HG03135 (cell line): ENCODE data around the gene AKT2.
"Not testable (repeated sequence)": the region's sequence is repeated elsewhere in the genome, so short reads cannot be mapped to it uniquely, and the experiment has no call there.

Experiments used
- ATAC-seq: cut with Tn5 transposase; IDR thresholded peaks from one replicate; pipeline ENCODE4 v1.9.1; 2021; ENCODE audit warnings: mild to moderate bottlenecking, moderate library complexity; ENCODE audit not compliant: unreplicated experiment

AKT2 gene

GRCh38 chr19:40223135-40223822 is 61.9 kb downstream of the AKT2 start:
- no peak for ATAC-seq

- ATAC-seq = no peak
Observed at GRCh38 chr19:40221858-40222619, 63.1 kb downstream of the AKT2 start.

DNA sequence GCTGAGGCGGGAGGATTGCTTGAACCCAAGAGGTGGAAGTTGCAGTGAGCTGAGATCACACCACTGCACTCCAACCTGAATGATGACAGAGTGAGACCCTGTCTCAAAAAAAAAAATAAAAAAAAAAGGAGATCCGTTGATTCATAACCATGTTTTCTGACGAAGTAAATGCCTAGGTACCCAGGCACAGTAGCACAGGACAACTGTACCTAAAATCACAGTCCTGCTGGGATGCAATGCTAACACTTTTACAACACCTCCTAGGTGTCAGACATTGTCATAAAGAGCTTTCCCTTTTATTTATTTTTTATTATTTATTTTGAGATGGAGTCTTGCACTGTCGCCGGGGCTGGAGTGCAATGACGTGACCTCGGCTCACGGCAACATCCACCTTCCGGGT is 64.5 kb downstream of the AKT2 start:
- no peak for ATAC-seq

DNA sequence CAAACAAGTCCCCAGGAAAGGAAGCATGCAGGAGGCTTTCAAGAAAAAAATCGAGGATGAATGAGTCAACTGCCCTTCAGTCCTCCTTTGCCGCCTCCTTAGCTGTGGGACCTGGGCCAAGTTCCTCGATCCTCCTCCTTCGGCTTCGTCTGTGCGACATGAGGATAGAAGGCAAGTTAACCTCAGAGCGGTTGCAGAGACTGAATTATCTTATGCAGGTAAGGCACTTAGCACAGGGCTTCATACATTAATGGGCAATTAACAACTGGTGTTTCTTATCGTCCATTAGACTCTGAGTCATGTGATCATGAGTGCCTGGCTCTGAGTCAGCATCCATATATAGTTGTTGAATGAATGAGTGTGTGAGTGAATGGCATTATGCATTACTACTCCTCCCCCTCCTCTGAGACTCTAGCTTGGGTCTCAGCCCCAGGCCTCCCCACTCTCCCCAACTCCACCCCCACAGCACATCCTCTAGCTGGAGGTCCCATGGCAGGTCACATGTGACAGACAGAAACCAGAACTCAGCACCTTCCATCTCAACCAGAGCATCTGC is 65.3 kb downstream of the AKT2 start:
- ATAC-seq = no peak

DNA sequence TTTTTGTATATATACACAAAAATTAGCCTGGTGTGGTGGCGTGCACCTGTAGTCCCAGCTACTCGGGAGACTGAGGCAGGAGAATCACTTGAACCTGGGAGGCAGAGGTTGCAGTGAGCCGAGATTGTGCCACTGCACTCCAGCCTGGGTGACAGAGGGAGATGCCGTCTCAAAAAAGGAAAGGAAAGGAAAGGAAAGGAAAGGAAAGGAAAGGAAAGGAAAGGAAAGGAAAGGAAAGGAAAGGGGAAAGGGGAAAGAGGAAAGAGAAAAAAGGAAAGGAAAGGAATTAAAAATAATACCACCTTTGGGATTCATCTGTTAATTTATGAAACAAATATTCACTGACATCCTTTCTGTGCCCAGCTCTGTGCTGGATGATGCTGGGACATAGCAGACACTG is 66.1 kb downstream of the AKT2 start:
- not testable (repeated sequence) for ATAC-seq

- ATAC-seq = no peak
Observed at GRCh38 chr19:40217934-40218890, 66.9 kb downstream of the AKT2 start, which contains the start of gene TTC9B. Gene TTC9B (minus strand): TSS chr19:40218384. CDS start chr19:40218381, 3 bp downstream.

- no peak for ATAC-seq
Observed at GRCh38 chr19:40217027-40217810, 67.9 kb downstream of the AKT2 start.

GRCh38 chr19:40216777-40217026 is 68.4 kb downstream of the AKT2 start:
- no peak for ATAC-seq

DNA sequence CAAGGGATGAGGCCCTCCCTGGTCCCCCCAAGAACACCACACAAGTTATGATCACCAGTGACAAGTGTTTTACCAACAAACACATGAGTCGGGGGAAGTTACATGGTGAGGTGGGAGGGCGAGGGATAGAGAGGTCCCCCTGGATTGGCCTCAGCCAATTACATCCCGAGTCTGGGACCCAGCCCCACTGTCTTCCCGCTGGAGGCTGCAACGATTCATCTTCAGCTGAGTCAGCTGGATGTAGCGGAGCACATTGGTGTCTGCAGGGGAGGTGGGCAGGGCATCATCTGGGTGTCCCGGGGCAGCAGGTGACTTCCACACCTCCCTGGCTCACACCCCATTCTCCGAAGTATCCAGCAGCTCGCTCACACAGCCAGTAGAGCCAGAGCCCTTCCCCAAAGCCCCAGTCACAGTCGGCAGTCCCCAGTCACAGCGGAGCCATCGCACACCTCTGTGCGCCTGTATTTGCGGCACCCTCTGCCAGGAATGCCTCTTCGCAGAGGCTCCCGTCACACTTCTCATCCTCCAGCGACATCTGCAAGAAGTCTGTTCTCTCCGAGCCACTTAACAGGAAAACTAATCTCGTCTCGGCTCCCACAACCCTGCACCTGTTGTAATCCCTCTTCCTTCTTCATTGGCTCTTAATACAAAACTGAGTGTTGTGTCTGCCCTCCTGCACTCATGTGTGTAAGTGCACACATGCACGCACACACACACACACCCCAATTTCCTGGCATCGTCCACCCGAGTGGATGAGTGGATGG is 69.0 kb downstream of the AKT2 start:
- ATAC-seq = no peak

GRCh38 chr19:40214936-40215335 is 70.2 kb downstream of the AKT2 start:
- no peak for ATAC-seq

DNA sequence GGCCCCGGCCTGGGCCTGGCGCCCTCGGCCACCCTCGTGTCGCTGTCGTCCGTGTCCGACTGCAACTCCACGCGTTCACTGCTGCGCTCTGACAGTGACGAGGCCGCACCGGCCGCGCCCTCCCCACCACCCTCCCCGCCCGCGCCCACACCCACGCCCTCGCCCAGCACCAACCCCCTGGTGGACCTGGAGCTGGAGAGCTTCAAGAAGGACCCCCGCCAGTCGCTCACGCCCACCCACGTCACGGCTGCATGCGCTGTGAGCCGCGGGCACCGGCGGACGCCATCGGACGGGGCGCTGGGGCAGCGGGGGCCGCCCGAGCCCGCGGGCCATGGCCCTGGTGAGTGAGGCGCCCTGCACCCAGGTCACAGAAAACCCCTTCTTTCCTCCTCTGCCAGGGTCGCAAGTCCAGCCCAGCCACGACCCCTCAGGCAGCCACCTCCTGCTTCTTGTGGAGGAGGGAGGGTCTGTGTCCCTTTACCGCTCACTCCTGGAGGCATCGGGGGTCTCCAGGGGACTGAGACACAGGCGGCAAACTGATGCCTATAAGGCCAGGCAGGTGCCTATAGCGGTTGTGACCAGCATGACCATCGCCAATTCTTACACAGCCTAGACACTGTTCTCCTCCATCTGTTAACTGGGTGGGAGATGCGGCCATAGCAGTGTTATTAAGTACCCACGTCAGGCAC is 71.1 kb downstream of the AKT2 start:
- no peak for ATAC-seq

- no peak for ATAC-seq
Observed at GRCh38 chr19:40213251-40213829, 71.8 kb downstream of the AKT2 start.

DNA sequence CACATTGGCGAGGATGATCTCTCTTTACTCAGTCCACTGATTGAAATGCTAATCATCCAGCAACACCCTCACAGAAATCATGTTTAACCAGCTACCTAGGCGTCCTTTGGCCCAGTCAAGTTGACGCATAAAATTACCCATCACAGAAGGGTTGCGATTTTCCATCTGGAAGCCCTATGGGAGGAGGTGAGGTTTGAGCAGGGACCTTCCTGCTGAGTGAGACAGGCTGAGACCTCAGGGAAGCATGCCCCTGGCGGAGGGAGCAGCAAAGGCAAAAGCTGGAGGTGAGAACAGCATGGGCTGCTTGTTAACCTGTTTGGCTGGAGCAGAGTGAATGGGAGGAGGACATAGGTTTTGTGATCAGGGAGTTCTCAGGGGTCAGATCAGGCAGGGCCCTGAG is 74.3 kb downstream of the AKT2 start:
- no peak for ATAC-seq

GRCh38 chr19:40208602-40209001 is 76.5 kb downstream of the AKT2 start:
- no peak for ATAC-seq

DNA sequence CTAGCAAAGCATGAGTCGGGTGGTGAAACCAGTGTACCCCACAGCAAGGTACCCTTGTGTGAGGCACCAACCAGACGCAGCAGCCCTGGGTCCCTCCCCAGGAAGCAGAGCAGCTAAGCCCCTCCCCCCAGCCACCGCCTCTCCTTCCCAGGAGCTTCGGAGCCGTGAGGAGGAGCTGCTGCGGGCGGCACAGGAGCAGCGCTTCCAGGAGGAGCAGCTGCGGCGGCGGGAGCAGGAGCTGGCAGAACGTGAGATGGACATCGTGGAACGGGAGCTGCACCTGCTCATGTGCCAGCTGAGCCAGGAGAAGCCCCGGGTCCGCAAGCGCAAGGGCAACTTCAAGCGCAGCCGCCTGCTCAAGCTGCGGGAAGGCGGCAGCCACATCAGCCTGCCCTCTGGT is 79.4 kb downstream of the AKT2 start:
- ATAC-seq = no peak

DNA sequence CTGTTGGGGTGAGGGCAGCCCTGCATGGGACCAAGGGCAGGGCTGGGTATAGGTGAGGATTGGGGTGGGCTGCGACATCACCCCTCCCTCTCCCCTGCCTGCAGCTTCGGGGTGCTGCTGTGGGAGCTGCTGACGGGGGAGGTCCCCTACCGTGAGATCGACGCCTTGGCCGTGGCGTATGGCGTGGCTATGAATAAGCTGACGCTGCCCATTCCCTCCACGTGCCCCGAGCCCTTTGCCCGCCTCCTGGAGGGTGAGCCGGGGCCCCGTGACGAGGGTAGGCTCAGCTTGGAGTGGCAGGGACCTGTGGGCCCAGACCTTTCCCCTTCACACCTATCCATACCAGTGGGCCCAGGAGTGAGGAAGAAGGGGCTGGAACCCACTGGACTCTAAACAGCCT is 80.8 kb downstream of the AKT2 start:
- no peak for ATAC-seq

- no peak for ATAC-seq
Observed at GRCh38 chr19:40200341-40201099, 84.6 kb downstream of the AKT2 start.
